Heart right ventricle (tissue), 16 donors: Measurements from ENCODE around the gene GATAD2A. TPM values are rescaled to one million over a fixed set of nuclear protein-coding genes. Genes with fewer than 3 reads are reported as not detected.

Experiments
- ATAC-seq, 8 donors: fragments of 200-7000 bp; cut with Tn5 transposase; one replicate each; pipeline ENCODE4 v1.9.1; 2020; ENCODE audit warnings: mild to moderate bottlenecking in 8 of 8, moderate library complexity in 8 of 8, moderate number of reproducible peaks in 1 of 8
- DNase-seq, 2 donors: peaks; one replicate each; pipeline ENCODE4 v3.0.0-alpha.2; 2020
- H3K27ac ChIP-seq, 10 donors: fragments of 200-600 bp; sonication (generic) in 2 of 10; one replicate each; pipeline versions ENCODE4 v1.5.0 to v1.8.0; 2020 to 2022; ENCODE audit warnings: mild to moderate bottlenecking in 3 of 10
- H3K27me3 ChIP-seq, 7 donors: fragments of 200-600 bp; one replicate each; pipeline ENCODE4 v1.8.0; 2021 to 2022; ENCODE audit warnings: mild to moderate bottlenecking in 2 of 7
- H3K36me3 ChIP-seq, 9 donors: fragments of 200-600 bp; sonication (generic) in 1 of 9; one replicate each; pipeline versions ENCODE4 v1.5.0 to v1.8.0; 2020 to 2022; ENCODE audit warnings: mild to moderate bottlenecking in 2 of 9
- H3K4me1 ChIP-seq, 9 donors: fragments of 200-600 bp; sonication (generic) in 1 of 9; one replicate each; pipeline versions ENCODE4 v1.5.0 to v1.8.0; 2020 to 2022; ENCODE audit warnings: mild to moderate bottlenecking in 4 of 9
- H3K4me3 ChIP-seq, 10 donors: fragments of 200-600 bp; sonication (generic) in 2 of 10; one replicate each; pipeline versions ENCODE4 v1.5.0 to v1.8.0; 2020 to 2022; ENCODE audit warnings: mild to moderate bottlenecking in 7 of 10, moderate library complexity in 2 of 10
- H3K9me3 ChIP-seq, 11 donors: fragments of 200-600 bp in 10 of 11; sonication (generic) in 2 of 11; one replicate each; pipeline versions ENCODE4 v1.5.0 to v1.8.0; 2013 to 2022; ENCODE audit warnings: mild to moderate bottlenecking in 2 of 11, control low read depth in 1 of 11, moderate library complexity in 1 of 11
- CTCF ChIP-seq, 9 donors: fragments of 200-600 bp; sonication (generic) in 2 of 9; IDR thresholded peaks; one replicate each; pipeline versions ENCODE4 v1.5.0 to v1.8.0; 2021 to 2022; ENCODE audit warnings: antibody characterized with exemption in 9 of 9, mild to moderate bottlenecking in 5 of 9, moderate library complexity in 1 of 9
- WGBS, 2 donors: extraction: QIAGEN DNeasy Blood & Tissue Kit; methylation state at CpG; one replicate each; pipeline ENCODE4 v1.1.7; 2013; ENCODE audit warnings: inconsistent platforms in 1 of 2; 5-methylcytosine and 5-hydroxymethylcytosine counted together
- intact Hi-C, 10 donors: fragments of 100-400 bp; cut with DNase I; formaldehyde crosslinking; loops; one replicate each; pipeline versions ENCODE4 v1.11.1 to v1.14.2; 2022
- polyA plus RNA-seq, 2 donors: library from polyadenylated mRNA; stranded (reverse); fragments of 200-250 nt; gene quantifications; one replicate each; pipeline ENCODE4 v1.2.3, GENCODE V29; 2013
- total RNA-seq, 10 donors: library from RNA; stranded (reverse); fragmentation: NEBNext Ultra II Directional in 3 of 10; extraction: Animal tissue kit (Norgen Biotek cat#: 25700) in 3 of 10; gene quantifications; one replicate each; pipeline versions ENCODE4 v1.2.1 to v1.2.4, GENCODE V29; 2021 to 2023
- donor health status: Arrhythmogenic right ventricular cardiomyopathy.
- donor health status: ischemic (EF 13 %, LVEDD 7.1; RV severe dilation, severe dysfunction).
- donor health status: healthy with polysubstance abuse.
- donor health status: DM: no; HTN: yes; CAD: no.
- donor health status: DM: no; HTN: no; CAD: no.
- donor health status: ischemic (EF 25% LVEDD 6.9; RV normal size, moderate dysfunction).
- donor health status: ischemic (EF 25% LVEDD 5.7; RV mildly dilated, moderate dysfunction).
- donor health status: healthy.
- donor health status: DM: yes; HTN: yes; CAD: no.
- donor health status: Ischemic cardiomyopathy.
- donor health status: ischemic (EF 35%, LVEDD 5.7; RV mildly dilated, moderate dysfunction).
- donor health status: nonischemic (EF 11% LVEDD 7.7; RV severe dilation, severe dysfunction).
- donor health status: DM: yes; HTN: yes; CAD: no.
- donor health status: PGD.
- donor health status: ischemic (EF 29% LVEDD 5.4; RV normal size, mild dysfunction).
- donor health status: nonischemic (EF 23%, LVEDD 6.1; RV moderate dilation, normal function).

The GATAD2A gene
- total and polyA plus RNA-seq, 12 donors = 7.5 to 48.5 (median 25.8) TPM

DNA sequence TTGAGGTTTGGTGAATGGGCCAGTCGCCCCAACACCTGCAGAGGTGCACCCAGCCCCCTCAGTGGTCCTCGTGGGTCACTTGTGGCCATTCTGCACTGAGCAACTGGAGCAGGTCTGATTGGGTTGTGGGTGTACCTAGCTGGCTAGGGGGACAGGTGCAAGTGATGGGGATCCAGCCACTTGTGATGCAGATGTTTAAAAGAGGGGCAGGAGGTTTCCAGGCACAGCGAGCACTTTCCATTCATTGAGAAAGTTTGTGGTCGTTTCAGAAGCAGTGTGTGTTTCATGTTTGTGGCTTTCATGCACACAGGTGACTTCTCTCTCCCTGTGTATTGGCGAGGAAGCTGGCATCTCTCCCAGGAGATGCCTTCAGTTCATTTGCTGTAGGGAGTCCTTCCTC lies 75.2 kb downstream of the GATAD2A start:
- no peak for DNase-seq
- 82 to 88% methylated on average over 5 of the region's 5 CpGs for WGBS, 2 donors
- Histone ChIP-seq H3K36me3 (peaks cover 0 to 46% (median 0%) of the 10 kb centered on the region in 9 donors), H3K4me3 (no peak overlapping the region), H3K27ac (no peak overlapping the region), H3K27me3 (no peaks in the 10 kb centered on the region), H3K9me3 (no peaks in the 10 kb centered on the region), H3K4me1 (peaks cover 7 to 43% (median 22%) of the 10 kb centered on the region in 9 donors)
- ATAC-seq = no peak
- TF ChIP-seq CTCF (IDR thresholded peaks at IDR 0.05) = no peak
- intact Hi-C loops = loop anchor here in 1 of 10 donors (10.0 kb wide), 1 partner anchor 76 kb away; the partner anchor contains the start of gene GATAD2A

DNA sequence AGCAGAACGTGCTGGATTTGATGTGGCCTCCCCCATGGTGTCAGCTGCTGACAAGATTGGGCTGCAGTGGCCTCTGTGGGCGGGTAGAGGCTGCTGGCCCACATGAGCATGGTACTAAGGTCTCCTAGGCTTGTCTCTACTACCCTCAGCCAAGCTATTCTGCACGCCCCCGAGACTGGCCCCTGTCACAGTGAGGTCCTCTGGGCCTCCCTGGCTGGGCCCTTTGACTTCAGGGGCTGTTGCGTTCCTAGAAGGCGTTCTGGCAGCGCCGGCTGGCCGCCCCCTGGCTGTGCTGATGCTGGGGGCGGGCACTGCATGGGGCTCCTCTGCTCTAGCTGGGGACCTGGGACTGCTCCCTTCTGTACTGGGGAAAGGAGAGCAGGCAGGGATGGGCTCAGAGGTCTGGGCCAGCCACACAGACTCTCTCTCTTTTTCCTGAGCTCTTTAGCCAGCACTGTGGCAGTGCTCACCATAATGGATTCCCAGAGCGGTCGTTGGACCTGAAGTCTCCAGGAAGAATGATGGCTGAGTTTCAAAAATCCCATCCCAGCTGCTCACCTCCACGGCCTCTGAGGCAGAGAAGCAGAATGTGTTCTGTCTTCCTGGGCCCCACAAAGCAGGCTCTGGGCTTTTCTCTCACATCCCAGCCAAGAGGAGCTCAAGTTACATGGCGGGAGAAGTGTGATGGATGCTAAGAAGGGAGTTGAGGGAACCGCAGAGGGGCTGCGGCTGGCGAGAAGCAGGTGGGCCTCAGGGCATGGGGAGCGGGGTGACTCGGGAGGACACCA lies 77.5 kb downstream of the GATAD2A start:
- no peak for DNase-seq
- no peak for ATAC-seq
- TF ChIP-seq CTCF (IDR thresholded peaks at IDR 0.05) = no peak

DNA sequence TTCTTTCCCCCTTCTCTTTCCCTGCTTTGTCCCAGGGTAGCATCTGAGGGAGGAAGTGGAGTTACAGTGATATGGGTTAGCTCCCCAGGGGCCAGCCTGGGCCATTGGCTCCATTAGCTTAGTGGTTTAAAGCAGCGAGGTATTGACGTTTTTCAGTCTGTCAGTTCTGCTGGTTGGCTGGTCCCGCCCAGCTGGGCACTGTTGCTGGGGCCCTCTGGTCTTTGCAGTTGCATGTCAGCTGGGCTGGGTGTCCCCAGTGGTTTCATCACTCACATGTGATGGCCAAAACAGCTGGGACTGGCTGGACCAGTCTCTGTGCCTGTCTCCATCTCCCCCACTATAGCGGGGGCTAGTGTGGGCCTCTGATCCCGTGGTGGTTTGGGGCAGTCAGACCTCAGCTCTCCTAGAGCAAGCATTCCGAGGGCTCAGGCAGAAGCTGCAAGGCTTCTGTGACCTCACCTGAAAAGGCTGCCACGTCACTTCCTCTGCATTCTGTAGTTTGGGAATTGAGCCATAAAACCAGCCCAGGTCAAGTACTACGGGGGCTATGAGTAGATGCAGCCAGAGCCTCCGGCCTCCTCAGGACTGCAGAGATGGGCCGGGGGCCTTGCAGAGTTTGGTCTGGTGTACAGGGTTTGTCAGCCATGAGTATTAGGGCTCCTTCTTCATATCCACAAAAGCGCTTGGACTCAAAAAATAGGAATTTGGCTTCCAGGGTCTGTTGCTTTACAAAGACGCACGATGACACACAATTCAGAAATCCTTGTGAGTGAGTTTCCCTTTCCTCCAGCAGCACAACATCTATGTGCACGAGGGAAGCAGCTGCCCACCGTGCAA lies 79.9 kb downstream of the GATAD2A start:
- H3K27ac ChIP-seq = peak overlapping the region in 7 of 10 donors; percentile 19 to 53 (median 39)
- peaks cover 20 to 71% (median 49%) of the 10 kb centered on the region in 9 donors for H3K4me1 ChIP-seq
- intact Hi-C loops = loop anchor here in 3 of 10 donors (5.0 to 10.0 kb wide), 3 partner anchors 78 to 98 kb away; partner anchors contain the start of gene GATAD2A (in 2 of the 3)
- TF ChIP-seq CTCF (IDR thresholded peaks at IDR 0.05) = no peak
- ATAC-seq = peak in 3 of 8 donors; percentile 3 to 10 (median 4)
- DNase-seq = peak in 1 of 2 donors; percentile 23
- no peaks in the 10 kb centered on the region for H3K27me3 ChIP-seq
- 65 to 69% methylated on average over 15 of the region's 15 CpGs for WGBS, 2 donors
- H3K9me3 ChIP-seq = no peaks in the 10 kb centered on the region
- peaks cover 0 to 43% (median 0%) of the 10 kb centered on the region in 9 donors for H3K36me3 ChIP-seq
- no peak overlapping the region for H3K4me3 ChIP-seq

More for the DNA sequence above, 77.5 kb downstream of the GATAD2A start:
- Histone ChIP-seq H3K4me3 (no peak overlapping the region), H3K36me3 (peaks cover 0 to 49% (median 0%) of the 10 kb centered on the region in 9 donors), H3K9me3 (no peaks in the 10 kb centered on the region), H3K4me1 (peaks cover 7 to 49% (median 25%) of the 10 kb centered on the region in 9 donors), H3K27ac (no peak overlapping the region), H3K27me3 (no peaks in the 10 kb centered on the region)
- 56 to 69% methylated on average over 19 of the region's 19 CpGs for WGBS, 2 donors
- intact Hi-C loops = loop anchor here in 1 of 10 donors (10.0 kb wide), 1 partner anchor 78 kb away; the partner anchor contains the start of gene GATAD2A

DNA sequence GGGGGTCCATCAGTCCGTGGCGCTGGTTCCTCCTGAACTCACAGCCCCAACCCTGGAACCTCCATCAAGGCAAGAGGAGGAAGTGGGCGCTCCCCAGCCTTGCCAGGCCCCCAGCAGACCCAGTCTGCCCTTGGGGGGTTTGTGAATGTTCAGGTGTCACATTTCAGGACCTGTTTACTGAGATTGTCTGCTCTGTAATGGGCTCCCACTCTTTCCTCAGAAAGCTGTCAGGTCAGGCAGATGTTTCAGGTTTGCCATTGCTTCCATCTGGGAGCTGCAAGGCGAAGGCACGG lies 80.5 kb downstream of the GATAD2A start:
- peak overlapping the region in 2 of 10 donors; percentile 5 to 44 for H3K27ac ChIP-seq
- 86 to 94% methylated on average over 5 of the region's 5 CpGs for WGBS, 2 donors
- DNase-seq (no peak), ATAC-seq (no peak)
- H3K9me3 ChIP-seq = no peaks in the 10 kb centered on the region
- no peak overlapping the region for H3K4me3 ChIP-seq
- peaks cover 0 to 40% (median 0%) of the 10 kb centered on the region in 9 donors for H3K36me3 ChIP-seq
- intact Hi-C loops = loop anchor here in 3 of 10 donors (5.0 to 10.0 kb wide), 3 partner anchors 79 to 99 kb away; partner anchors contain the start of gene GATAD2A (in 2 of the 3)
- no peaks in the 10 kb centered on the region for H3K27me3 ChIP-seq
- H3K4me1 ChIP-seq = peaks cover 22 to 75% (median 49%) of the 10 kb centered on the region in 9 donors
- TF ChIP-seq CTCF (IDR thresholded peaks at IDR 0.05) = no peak
